ENCODE measurements around the gene TNIK.
A peak's percentile ranks its signal among the peaks of the same experiment; 100 is the strongest.
"Not testable (repeated sequence)": the region's sequence is repeated elsewhere in the genome, so short reads cannot be mapped to it uniquely, and the experiment has no call there.

Gene TNIK

DNA sequence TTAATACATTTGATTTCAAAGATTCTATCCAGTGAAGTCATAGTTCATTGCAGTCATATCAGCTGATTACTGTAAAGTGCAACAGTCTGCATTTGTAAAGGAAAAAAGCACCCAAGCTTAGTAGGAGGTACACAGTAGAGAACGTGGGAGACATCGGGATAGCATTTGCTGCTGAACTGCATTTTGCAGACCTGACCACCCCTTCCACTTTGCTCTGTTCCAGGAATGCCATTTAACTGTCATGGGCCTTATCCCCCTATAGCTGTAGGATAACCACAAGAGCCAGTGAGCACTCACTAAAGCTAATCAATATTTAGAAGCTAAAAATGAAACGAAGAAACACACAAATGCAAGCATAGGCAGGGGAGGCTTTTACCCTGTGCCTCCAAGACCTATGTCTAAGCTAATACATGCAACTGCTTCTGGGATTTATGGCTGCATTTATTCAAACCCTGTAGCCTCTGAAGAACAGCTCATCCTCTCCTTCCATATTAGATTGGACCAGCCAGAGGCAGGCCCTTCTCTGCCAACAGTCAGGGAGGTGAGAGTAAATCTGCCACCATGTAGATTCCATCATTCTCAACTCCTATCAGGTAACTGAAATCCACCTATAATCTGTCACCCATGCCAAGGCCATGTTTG, 23.0 kb downstream of the TNIK start:
- Mint-ChIP-seq H3K27me3 (no peaks in the 10 kb centered on the region), H3K4me1 (peaks cover 58% of the 10 kb centered on the region), H3K4me3 (no peak overlapping the region), H3K9me3 (no peaks in the 10 kb centered on the region), H3K36me3 (ENCODE audit: insufficient read depth) (peaks cover 5% of the 10 kb centered on the region), H3K27ac (ENCODE audit: low read depth) (no peak overlapping the region)
- DNase-seq (ENCODE audit: low spot score in 2 of 2) (no peak), ATAC-seq (replicated peaks; ENCODE audit: extremely low read depth, poor library complexity, severe bottlenecking) (no peak)

DNA sequence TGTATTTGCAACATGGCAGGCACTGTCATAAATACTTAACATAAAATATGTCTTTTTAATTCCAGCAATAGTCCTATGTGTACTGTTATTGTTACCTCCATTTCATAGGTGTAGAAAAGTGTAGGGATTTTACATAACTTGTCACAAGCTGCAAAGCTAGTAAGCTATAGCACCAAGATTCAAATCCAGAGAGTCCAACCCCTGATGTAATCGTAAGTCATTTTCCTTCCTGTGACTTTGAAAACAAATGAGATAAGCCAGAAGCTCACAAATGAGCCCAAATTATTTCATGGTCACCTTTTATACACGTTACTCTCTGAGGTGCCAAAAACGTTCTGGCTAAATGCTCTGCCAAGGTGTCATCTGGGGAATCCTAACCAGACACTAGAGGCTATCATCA, 23.8 kb downstream of the TNIK start:
- Mint-ChIP-seq H3K27me3 (no peaks in the 10 kb centered on the region), H3K27ac (ENCODE audit: low read depth) (no peak overlapping the region), H3K9me3 (no peaks in the 10 kb centered on the region), H3K36me3 (ENCODE audit: insufficient read depth) (peaks cover 5% of the 10 kb centered on the region), H3K4me3 (no peak overlapping the region), H3K4me1 (peaks cover 62% of the 10 kb centered on the region)
- ATAC-seq (replicated peaks; ENCODE audit: extremely low read depth, poor library complexity, severe bottlenecking) (no peak), DNase-seq (ENCODE audit: low spot score in 2 of 2) (no peak)

- H3K4me3 Mint-ChIP-seq: no peak overlapping the region
- peaks cover 5% of the 10 kb centered on the region for H3K36me3 Mint-ChIP-seq (ENCODE audit: insufficient read depth)
- H3K4me1 Mint-ChIP-seq: peaks cover 55% of the 10 kb centered on the region
- ATAC-seq (replicated peaks; ENCODE audit: extremely low read depth, poor library complexity, severe bottlenecking): no peak
- no peaks in the 10 kb centered on the region for H3K27me3 Mint-ChIP-seq
- peak overlapping the region; percentile 41 for H3K27ac Mint-ChIP-seq (ENCODE audit: low read depth)
- no peaks in the 10 kb centered on the region for H3K9me3 Mint-ChIP-seq
- DNase-seq (ENCODE audit: low spot score in 2 of 2): no peak
These were observed 24.4 kb downstream of the TNIK start for GRCh38 chr3:171435757-171436156.

- Mint-ChIP-seq H3K36me3 (ENCODE audit: insufficient read depth) (peaks cover 5% of the 10 kb centered on the region), H3K9me3 (no peaks in the 10 kb centered on the region), H3K27ac (ENCODE audit: low read depth) (peak overlapping the region; percentile 41), H3K27me3 (no peaks in the 10 kb centered on the region), H3K4me1 (peaks cover 49% of the 10 kb centered on the region), H3K4me3 (no peak overlapping the region)
- ATAC-seq (replicated peaks; ENCODE audit: extremely low read depth, poor library complexity, severe bottlenecking): no peak
- no peak for DNase-seq (ENCODE audit: low spot score in 2 of 2)
These were observed 25.1 kb downstream of the TNIK start for GRCh38 chr3:171435143-171435542.

GRCh38 chr3:171432548-171432947, 27.7 kb downstream of the TNIK start:
- Mint-ChIP-seq H3K36me3 (ENCODE audit: insufficient read depth) (peaks cover 2% of the 10 kb centered on the region), H3K27me3 (no peaks in the 10 kb centered on the region), H3K9me3 (no peaks in the 10 kb centered on the region), H3K4me1 (peaks cover 29% of the 10 kb centered on the region), H3K27ac (ENCODE audit: low read depth) (no peak overlapping the region), H3K4me3 (no peak overlapping the region)
- no peak for ATAC-seq (replicated peaks; ENCODE audit: extremely low read depth, poor library complexity, severe bottlenecking)
- DNase-seq (ENCODE audit: low spot score in 2 of 2): no peak

DNA sequence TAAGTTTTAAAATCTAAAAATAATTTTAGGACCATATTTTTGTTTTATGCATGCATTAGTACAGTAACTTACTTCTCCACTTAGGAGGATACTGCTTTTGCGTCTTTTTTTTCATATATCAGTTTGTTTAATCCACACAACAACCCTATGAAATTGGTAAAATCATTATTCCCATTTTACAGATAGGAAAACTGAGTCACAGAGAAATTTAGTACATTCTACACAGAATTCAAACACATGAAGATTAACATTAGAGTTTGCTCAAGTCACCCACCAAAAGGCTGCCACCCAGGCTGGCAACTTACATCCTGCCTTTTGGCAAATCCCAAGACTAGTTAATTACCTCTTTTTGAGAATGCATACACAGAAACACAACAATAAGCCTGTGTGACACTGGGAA, 28.7 kb downstream of the TNIK start:
- ATAC-seq (replicated peaks; ENCODE audit: extremely low read depth, poor library complexity, severe bottlenecking): no peak
- Mint-ChIP-seq H3K4me3 (no peak overlapping the region), H3K27ac (ENCODE audit: low read depth) (no peak overlapping the region), H3K9me3 (no peaks in the 10 kb centered on the region), H3K36me3 (ENCODE audit: insufficient read depth) (peaks cover 2% of the 10 kb centered on the region), H3K4me1 (peaks cover 19% of the 10 kb centered on the region), H3K27me3 (no peaks in the 10 kb centered on the region)
- no peak for DNase-seq (ENCODE audit: low spot score in 2 of 2)

DNA sequence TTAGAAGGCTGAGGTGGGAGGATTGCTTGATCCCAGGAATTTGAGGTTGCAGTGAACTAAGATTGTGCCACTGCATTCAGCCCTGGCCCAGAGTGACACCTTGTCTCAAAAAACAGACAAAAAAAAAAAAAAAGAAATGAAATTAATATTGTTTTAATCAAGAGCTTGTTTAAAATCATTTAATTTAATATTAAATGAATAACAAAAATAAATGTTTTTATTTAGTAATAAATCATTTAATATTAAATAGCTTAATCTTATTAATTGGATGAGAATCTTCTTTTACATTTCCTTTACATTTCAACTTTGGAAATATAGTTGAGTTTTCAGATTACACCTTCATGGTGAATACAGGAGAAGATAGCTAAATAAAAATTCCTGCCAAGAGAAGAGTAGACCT, 29.7 kb downstream of the TNIK start:
- Mint-ChIP-seq H3K36me3 (ENCODE audit: insufficient read depth) (peaks cover 2% of the 10 kb centered on the region), H3K4me3 (no peak overlapping the region), H3K27ac (ENCODE audit: low read depth) (no peak overlapping the region), H3K27me3 (no peaks in the 10 kb centered on the region), H3K9me3 (no peaks in the 10 kb centered on the region), H3K4me1 (peaks cover 10% of the 10 kb centered on the region)
- DNase-seq (ENCODE audit: low spot score in 2 of 2) (no peak), ATAC-seq (replicated peaks; ENCODE audit: extremely low read depth, poor library complexity, severe bottlenecking) (no peak)

GRCh38 chr3:171429635-171430034, 30.6 kb downstream of the TNIK start:
- Mint-ChIP-seq H3K4me3 (no peak overlapping the region), H3K27me3 (no peaks in the 10 kb centered on the region), H3K36me3 (ENCODE audit: insufficient read depth) (no peaks in the 10 kb centered on the region), H3K27ac (ENCODE audit: low read depth) (no peak overlapping the region), H3K4me1 (peaks cover 10% of the 10 kb centered on the region), H3K9me3 (no peaks in the 10 kb centered on the region)
- no peak for DNase-seq (ENCODE audit: low spot score in 2 of 2)
- ATAC-seq (replicated peaks; ENCODE audit: extremely low read depth, poor library complexity, severe bottlenecking): no peak

GRCh38 chr3:171428892-171429291, 31.3 kb downstream of the TNIK start:
- Mint-ChIP-seq H3K27me3 (no peaks in the 10 kb centered on the region), H3K4me1 (peaks cover 10% of the 10 kb centered on the region), H3K4me3 (no peak overlapping the region), H3K36me3 (ENCODE audit: insufficient read depth) (no peaks in the 10 kb centered on the region), H3K27ac (ENCODE audit: low read depth) (no peak overlapping the region), H3K9me3 (no peaks in the 10 kb centered on the region)
- no peak for ATAC-seq (replicated peaks; ENCODE audit: extremely low read depth, poor library complexity, severe bottlenecking)
- no peak for DNase-seq (ENCODE audit: low spot score in 2 of 2)

- peaks cover 10% of the 10 kb centered on the region for H3K4me1 Mint-ChIP-seq
- H3K9me3 Mint-ChIP-seq: no peaks in the 10 kb centered on the region
- H3K4me3 Mint-ChIP-seq: no peak overlapping the region
- no peak overlapping the region for H3K27ac Mint-ChIP-seq (ENCODE audit: low read depth)
- peak; percentile 36 for ATAC-seq (replicated peaks; ENCODE audit: extremely low read depth, poor library complexity, severe bottlenecking)
- no peaks in the 10 kb centered on the region for H3K36me3 Mint-ChIP-seq (ENCODE audit: insufficient read depth)
- H3K27me3 Mint-ChIP-seq: no peaks in the 10 kb centered on the region
- no peak for DNase-seq (ENCODE audit: low spot score in 2 of 2)
These were observed 31.9 kb downstream of the TNIK start for GRCh38 chr3:171428321-171428787.

DNA sequence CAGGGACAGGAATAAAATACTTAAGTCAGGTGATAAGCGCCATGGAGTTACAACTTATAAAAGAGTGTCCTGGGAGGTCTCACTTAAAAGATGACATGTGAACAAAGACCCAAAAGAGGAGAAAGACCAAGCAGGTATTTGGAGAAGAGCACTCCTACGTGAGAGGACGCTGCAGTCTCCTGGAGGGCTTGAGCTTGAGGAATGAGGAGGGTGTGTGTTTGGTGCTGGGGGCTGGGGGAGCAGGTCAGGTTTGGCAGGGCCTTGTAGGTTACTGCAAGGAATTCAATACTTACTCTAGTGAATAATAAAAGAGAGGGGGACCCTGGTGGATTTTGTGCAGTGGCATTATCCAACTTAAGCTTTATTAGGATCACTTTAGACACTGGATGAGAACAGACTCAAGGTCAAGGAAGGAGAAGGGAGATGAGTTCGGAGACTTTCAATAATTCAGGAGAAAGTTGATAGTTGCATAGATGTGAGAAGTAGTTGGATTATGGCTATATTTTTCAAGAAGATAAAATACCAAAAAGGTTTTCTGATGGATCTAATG, 32.4 kb downstream of the TNIK start:
- no peak overlapping the region for H3K27ac Mint-ChIP-seq (ENCODE audit: low read depth)

GRCh38 chr3:171424063-171424462, 36.1 kb downstream of the TNIK start:
- DNase-seq (ENCODE audit: low spot score in 2 of 2); H3K4me3 Mint-ChIP-seq; H3K27me3 Mint-ChIP-seq; H3K27ac Mint-ChIP-seq (ENCODE audit: low read depth); ATAC-seq (replicated peaks; ENCODE audit: extremely low read depth, poor library complexity, severe bottlenecking); H3K36me3 Mint-ChIP-seq (ENCODE audit: insufficient read depth); H3K9me3 Mint-ChIP-seq: not testable (repeated sequence)
- peaks cover 22% of the 10 kb centered on the region for H3K4me1 Mint-ChIP-seq

More for the DNA sequence above, 32.4 kb downstream of the TNIK start:
- ATAC-seq (replicated peaks; ENCODE audit: extremely low read depth, poor library complexity, severe bottlenecking) (no peak), DNase-seq (ENCODE audit: low spot score in 2 of 2) (no peak)
- no peaks in the 10 kb centered on the region for H3K27me3 Mint-ChIP-seq
- H3K4me1 Mint-ChIP-seq: peaks cover 10% of the 10 kb centered on the region
- H3K4me3 Mint-ChIP-seq: no peak overlapping the region
- H3K36me3 Mint-ChIP-seq (ENCODE audit: insufficient read depth): peaks cover under 1% of the 10 kb centered on the region
- no peaks in the 10 kb centered on the region for H3K9me3 Mint-ChIP-seq

DNA sequence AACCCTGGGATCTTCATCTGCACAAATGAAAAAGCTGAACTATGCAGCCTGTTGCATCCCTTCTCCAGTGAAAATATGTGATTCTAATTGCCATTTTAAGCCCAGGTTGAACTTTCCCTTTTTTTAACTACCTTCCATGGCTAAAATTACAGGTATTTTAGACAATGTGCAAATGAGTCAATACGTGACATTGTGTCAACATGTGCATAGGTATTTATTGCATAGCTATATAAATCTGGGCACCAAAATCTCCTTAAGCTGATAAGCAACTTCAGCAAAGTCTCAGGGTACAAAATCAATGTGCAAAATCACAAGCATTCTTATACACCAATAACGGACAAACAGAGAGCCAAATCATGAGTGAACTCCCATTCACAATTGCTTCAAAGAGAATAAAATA, 37.4 kb downstream of the TNIK start:
- H3K9me3 Mint-ChIP-seq; H3K27ac Mint-ChIP-seq (ENCODE audit: low read depth); H3K36me3 Mint-ChIP-seq (ENCODE audit: insufficient read depth); H3K27me3 Mint-ChIP-seq; H3K4me3 Mint-ChIP-seq; DNase-seq (ENCODE audit: low spot score in 2 of 2); ATAC-seq (replicated peaks; ENCODE audit: extremely low read depth, poor library complexity, severe bottlenecking): not testable (repeated sequence)
- H3K4me1 Mint-ChIP-seq: peaks cover 30% of the 10 kb centered on the region

Measured in central memory CD8-positive, alpha-beta T cell (primary cell).